Measurements from ENCODE around the gene INSC.
A peak's percentile ranks its signal among the peaks of the same experiment; 100 is the strongest.

The INSC gene

DNA sequence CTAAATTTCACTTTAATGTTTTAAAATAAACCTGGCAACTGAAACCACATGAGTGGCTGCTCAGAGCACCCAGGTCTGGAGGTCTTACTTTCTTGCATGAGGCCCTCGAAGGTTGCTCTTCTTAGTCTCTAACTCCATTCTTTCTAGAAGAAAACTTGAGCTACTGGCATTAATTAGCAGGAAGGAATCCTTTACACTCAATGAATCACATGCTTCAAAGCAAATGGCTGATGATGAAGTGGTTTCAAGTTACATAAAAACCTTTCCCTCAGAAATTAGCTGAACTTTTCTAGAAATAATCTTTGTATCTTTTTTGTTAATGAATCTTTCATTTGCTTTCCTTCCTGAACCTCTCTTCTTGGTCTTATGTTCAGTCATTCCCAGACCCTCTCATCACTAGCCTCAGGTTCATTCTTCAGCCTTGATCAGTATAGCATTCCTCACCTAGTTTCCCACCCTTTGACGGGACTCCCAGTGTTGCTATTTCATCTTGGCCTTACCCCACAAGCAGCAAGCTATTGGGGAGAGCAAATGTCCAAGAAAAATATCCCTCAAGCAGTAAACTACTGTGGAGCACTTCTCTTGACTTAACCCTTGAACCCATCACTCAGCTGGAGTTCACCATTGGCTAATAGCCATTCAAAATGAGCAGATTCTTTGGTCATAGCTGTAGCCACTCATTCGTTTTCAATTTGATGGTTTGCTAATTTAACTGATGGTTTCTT, 75.1 kb downstream of the INSC start:
- DNase-seq, result no peak

DNA sequence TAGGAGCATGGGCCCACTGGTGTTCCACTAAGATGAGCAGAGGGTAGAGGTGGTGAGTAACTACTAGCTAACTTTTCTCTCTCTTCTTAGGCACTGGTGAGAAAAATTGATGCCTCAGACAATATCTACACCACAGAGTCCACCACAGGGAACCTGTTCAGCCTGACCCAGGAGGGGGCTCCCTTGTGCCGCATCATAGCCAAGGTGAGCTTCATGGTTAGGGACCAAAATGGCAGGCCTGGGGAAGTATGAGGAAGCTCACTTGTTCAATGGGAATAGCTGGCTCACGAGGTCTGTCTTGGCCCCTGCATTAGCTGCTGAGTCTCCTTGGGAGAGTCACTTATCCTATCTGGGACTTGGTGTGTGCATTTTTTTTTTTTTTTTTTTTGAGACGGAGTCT, 75.9 kb downstream of the INSC start:
- no peak for DNase-seq

DNA sequence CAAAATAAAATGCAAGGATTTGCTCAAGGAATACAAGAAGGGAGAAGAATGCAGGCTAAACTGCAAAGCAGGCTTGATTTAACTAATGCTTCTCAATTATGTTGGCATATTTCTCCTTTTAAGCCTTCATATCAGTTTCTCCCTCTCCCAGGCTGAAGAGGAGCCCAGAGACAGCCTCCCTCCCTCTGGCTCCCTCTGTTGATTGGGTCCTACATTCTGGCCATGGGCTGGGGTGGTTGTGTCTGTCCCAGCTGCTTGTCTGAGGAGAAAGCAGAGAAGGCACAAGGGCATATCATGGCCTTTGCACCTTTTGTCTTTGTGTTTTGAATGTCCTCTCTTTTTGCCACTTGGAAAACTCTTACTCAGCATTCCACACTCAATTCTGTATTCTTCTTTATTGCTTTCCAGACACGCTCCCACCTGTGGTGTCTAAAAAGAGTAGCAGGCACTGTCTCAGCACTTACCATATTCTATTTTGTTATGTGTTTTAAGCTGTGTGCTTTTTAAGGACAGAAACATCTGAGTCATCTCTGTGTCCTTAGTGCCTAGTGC, 77.4 kb downstream of the INSC start:
- DNase-seq, result no peak

DNA sequence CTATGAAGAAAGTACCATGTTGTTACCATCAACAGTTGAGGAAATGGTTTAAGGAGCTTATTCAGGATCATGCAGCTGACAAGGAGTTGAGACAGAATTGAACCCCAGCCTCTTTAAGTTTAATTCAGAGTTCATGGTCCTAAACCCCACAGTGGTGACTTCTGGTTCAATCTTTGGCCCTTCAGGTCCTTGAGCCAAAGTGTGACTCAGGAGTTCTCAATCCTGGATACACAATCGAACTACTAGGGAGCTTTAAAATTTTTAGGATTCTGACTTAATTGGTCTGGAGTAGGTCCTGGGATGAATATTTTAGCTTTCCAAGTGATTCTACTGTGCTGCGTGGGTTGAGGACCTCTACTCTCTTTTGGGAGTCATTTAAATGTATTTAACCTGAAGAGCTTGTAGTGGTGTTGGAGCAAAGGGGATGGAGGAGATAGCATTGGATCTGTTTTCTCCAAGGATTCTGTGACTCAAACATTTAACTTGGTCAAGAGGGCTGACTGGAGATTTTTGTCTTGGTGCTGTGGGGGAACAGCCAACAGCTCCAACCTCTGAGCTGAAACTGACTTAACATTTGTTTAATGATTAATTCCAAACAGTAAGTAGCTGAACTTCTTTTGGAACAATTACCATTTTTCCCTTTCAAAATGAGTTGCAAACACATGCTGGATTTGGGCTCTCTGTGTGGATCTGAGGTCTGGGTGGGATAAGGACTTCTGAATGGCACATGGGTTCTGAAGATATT, 80.1 kb downstream of the INSC start:
- DNase-seq, result no peak

DNA sequence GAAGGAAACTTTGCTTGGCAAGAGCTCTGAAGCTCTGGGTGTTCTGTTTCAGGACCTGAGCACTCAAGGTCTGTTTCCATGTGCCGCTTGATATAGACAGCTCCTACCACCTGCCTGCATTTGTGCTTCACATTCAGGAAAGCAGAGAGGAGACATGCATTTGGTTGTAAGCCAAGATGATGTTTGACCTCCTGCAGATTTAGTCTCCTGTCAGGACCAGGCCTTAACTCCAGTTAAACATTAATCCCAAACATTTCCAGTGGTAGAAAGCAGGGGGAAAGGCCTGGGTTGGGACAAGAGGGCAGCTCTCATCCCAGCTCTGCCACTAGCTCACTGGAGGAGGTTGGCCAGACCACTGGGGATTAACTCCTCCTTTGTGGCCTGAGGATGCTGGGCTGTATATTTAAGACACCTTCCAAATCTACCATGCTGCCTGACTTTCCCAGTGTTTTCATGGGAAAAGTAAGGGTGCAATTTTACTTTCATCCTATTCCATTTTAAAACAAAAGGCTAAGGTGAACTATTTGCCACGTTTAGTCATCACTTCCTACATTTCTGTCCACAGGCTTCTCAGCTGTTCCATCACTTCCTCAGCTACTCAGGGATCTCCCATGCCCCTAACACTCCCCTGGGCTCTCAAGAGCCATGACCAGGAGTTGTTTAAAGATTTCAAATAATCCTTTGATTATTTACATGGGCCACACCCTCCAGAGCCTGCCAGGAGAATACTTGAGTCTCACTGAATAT, 80.9 kb downstream of the INSC start:
- no peak for DNase-seq

DNA sequence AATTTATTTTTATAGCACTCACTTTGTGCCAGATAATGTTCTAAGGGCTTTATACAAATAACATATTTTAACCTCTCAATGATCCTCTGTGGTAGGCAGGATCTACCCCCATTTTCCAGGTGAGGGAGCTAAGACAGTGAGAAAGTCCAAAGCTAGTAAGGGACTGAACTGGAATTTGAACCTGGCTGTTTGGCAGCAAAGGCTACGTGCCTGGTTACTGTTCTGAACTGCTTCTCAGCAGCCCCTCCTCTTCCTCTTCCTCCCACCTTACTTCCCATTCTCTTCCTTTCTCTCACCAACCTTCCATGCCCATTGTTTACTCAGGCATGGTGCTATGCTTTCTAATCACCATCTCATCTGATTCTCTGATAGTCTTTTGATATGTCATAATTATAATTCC, 82.0 kb downstream of the INSC start:
- no peak for DNase-seq

DNA sequence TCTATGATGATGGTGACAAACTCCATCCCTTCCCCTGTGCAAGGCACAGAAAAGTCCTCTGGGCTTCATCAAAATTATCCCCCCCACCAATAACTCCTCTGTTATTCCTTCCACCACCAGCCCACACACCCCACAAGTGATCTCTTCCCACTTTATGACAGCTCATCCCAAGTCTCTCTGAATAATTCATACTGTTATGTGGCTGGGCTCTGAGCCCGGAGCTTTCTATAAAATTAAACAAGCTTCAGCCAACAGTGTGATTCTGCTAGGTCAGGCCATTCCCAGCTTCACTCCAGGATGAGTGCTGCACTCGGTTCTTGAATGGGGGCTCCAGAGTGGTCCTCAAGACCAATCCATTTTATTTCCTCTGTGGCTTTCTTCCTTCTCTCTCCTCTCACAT, 83.0 kb downstream of the INSC start:
- DNase-seq, result no peak

DNA sequence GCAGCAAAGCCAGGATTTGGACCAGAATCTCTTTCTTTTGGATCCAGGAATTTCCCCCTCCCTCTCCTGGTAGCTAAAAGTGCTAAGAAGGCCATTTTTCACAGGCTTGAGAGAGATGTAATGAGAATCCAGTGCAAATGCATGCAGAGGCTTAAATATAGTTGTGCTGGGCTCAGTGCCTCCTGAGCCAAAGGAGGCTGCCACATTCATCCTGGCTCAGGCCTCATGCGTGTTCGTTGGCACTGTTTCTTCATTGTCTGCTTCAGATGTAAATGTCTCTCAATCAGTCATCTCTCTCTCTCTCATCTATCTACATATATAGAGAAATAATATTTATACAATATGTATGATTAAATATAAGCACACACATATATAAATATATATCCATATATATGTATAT, 83.6 kb downstream of the INSC start:
- DNase-seq, result no peak

DNA sequence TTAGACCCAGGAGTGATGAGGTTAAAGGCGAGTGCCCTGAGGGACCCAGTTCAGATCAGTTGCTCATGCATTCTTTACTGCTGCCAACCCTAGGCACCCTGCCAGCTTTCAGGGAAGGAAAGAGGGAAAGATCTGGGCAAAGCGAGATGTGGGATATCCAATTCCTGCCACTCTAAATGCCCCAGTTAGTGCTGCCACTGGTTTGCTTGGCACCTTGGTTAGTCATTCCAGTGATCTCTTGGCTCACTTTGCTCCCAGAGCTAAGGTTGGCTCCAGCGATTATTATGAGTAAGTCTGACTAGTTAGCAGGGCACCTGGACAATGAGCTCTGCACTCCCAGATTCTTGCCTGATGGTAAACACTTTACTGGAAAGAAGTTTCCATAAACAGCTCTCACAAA, 85.0 kb downstream of the INSC start:
- DNase-seq, result no peak

DNA sequence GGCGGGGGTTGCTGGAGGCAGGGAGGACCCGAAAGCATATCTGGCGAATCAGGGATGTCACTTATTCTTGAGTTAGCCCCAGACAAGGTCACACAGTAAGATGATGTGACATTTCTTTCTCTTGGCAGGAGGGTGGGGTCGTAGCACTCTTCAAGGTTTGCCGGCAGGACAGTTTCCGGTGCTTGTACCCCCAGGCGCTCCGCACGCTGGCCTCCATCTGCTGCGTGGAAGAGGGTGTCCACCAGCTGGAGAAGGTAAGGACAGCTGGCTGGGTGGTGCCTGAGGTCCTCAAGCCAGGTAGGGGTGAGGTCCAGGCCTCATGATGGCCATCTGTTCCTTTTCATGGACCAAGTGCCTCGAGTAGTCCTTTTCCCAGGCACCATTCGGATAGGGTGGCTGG, 86.0 kb downstream of the INSC start:
- no peak for DNase-seq

DNA sequence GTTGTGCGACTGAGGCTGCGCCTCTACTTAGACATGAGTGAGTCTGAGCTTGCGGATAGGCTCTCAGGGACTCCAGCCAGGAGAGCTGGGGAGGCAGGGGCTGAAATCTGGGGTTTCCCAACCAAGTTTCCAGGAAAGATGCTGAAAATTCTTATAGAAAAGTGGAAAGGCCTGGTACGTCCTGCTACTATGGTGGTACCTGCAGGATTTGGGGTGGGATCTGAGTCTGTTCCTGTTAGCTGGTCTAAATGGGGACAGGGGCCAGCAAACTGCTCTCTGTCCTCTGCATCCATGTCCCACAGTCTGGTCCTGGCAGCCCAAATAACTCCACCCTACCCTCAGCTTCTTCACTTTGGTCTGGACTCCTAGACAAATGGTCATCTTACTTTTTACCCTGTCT, 86.9 kb downstream of the INSC start:
- no peak for DNase-seq

DNA sequence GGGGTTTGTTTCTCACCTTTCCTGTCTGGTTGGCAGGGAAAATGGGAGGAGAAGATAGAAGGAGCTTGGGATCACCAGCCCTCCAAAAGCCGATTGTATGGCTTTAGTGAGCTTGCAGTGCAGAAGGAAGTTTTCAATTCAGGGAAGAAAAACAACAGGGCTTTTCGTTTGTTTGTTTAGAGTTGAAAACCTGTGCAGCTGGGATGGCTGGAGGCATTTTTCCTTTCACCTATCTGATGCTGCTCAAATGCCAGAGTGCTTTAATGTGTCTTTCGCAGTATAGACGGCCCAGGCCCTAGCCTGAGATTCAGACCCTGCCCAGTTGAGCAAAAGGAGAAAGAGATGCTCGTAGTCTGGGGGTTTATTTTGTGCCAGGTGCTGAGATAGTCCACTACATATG, 87.9 kb downstream of the INSC start:
- DNase-seq, result no peak

DNA sequence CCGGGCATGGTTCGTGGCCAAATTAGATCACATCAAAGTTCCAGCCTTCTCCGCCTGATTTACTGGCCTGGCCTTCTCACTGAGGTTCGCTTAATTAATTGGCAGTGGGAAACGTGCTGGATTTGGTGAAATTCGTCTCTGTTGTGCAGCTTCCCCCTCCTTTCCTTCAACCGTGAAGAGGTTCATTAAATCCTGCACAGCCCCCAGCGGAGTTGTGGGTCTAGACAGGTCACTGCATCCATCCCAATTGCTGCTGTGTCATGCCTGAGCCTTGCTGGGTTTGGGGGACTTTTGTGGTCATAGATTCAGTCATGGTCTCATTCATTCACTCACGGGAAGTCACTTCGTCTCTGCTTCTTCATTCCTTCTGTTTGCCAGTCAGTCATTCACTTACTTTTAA, 90.0 kb downstream of the INSC start:
- no peak for DNase-seq

DNA sequence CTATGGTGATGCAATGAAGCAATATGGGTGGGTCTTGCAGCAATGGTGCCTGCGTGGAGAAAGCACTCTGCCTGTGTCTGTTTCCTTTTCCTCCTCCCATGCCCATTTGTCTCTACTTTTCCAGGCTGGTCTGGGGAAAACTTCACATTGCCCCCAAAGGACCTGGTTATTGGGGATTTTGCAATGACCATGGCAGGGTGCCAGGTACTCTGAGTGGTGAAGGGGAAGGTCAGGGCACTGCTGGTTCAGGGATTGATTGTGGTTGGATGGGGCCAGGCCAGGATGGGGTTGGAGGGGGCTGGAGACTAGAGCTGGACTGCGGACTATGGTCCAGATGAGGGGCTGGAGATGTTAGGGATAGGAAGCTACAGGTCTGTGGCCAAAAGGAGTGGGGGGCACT, 92.1 kb downstream of the INSC start:
- DNase-seq, result no peak

DNA sequence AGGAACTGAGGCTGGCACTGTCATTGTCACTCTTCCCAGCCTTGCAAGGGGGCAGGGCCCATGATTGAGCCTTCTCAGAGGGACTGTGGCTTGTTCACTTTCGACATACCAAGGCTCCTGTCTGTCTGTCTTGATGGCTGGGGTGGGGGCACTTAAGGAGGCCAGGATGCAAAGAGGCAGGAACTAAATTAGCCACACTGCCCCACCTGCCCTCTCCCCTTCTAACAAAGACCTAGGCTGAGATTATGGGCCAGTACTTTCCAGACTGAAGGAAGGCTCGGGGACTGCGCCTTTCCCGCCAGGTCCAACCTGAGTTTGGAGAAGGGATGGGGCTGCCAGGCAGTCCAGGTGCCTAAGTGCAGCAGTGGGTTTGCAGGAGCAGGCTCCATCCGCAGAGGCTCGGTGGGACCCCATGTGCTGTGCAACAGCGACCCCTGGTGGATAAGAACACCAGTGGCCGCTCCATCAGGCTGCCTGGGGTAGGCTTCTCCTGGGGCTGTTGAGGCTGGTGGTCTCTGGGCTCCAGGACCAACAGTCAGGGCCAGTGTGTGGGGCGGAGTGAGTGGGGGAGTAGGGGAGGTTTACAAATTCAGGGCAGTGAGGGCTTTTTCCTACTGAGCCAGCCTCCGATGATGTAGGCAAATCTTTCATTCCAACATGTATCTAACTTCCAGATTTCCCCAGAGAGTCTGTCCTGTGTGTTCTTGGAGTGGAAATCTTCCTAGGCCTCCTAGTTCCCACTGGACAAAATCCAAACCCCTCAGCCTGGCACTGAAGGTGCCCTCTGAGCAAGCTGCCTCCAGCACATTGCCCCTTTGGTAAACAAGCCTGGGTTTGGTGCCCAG, 93.9 kb downstream of the INSC start:
- DNase-seq, result peak; percentile 63

DNA sequence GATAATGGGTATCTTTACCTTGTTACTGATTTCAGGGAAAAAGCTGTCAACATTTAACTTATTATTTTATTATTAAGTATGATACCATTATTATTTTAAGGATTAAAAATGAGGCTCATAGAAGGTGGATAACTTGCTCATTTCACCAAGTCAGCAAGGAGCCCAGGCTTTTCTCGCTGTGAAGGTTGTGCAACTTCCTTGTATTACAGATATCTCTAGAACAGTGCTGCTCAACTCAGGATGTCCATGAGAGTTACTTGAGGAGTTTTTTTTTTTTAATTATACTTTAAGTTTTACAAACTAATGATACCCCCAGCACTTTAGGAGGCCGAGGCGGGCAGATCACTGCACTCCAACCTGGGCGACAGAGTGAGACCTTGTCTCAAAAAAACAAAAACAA, 98.2 kb downstream of the INSC start:
- DNase-seq, result no peak

DNA sequence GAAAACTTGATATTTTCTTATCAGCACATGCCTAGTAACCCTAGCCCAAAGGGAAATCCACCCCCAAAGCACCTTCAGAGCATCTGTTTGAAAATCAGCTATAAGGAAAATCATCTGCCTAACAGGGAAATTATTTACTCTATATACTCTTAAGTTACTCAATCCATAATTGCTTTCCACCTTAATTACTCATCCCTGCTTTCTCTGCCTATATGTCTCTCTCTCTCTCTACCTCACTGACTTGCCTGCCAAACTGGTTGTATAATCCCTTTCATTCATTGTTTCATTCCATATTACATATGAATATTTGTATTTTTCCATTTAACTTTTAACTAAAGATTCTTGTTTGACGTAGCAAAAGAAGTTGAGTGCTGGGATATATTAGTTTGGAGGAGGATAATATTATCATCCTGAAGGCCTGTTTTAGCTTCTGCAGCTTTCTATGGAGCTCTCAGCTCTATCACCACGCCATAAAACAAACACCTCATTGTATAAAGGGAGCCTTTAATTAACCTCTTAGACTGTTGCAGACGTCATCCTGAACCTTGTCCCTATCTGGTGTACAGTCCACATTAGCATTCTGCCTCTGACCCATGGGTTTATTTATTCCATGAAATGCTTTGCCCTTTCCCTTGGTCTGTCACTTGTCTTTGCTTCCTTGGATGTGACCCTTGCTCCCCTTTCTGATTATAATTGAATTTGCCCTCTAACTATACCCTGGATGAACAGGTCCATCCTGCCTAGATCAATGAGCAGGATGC, 98.9 kb downstream of the INSC start:
- no peak for DNase-seq

DNA sequence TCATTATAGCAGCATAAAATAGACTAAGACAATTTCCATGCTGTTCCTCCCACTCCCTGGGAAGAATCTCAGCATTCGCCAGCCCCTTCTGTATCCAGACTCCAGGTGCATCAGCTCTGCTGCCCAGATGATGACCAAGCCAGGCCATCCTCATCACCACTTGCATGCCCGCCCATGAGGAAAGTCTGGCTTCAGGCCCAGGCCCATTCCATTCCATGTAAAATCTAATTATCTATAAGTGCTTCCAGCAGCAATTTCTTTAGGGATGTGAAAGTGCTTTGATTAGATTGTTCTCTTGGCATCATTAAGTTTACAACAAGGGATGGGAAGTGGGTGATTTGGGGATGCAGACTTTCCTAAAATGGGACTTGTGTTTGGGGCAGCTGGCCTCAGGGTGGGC, 100.3 kb downstream of the INSC start:
- DNase-seq, result no peak

DNA sequence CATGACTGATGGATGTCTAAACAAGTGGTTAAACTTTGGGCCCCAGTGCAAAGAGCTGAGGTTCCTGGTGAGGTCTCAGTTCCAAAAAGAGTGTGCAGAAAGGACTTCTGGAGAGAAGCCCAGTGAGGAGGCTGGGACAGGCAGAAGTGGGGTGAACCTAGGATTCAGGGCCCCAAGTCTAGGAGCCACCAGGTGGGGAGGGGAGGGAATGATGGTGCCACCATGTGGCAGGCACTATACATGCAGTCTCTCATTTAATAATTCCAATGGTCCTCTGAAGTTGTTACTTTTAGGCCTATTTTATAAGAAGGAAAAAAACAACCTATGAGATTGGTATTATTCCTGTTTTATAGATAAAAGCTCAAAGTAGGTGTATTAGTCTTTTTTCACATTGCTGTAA, 102.0 kb downstream of the INSC start:
- no peak for DNase-seq

DNA sequence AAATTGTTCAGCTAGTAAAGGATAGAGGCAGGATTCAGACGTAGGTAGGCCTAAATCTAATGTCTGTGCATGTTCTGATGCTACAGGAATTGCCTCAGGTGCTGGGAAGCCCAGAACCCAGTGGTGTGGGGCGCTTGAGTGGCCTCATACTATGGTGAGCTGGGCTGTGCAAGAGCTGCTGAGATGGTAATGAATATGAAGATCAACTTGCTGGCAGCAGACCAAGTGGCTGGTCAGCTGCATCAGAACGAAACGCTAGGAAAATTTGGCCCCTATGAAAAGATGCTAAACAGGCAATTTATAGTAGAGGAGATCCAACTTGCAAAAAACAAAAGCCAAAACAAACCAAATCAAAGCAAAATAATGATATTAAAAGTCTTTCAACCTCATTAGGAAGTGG, 102.7 kb downstream of the INSC start:
- DNase-seq, result no peak

DNA sequence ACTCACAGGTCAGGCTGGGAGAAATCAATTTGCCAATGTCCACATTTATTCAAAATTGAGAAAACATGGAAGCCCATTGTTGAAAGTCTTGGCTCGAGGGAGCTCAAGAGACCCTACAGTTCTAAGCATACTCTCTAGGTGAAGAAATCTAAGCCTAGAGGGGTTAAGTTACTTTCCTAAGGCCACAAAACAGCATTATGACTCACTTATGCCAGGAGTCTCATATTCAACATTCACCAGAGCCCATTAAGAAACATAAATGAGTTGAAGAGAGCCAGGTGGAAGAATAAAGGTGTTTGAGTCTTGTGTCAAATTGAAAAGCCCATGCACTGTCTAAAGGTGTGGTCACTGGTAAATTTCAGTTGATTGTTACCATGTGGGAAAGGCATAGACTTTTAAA, 108.1 kb downstream of the INSC start:
- no peak for DNase-seq

DNA sequence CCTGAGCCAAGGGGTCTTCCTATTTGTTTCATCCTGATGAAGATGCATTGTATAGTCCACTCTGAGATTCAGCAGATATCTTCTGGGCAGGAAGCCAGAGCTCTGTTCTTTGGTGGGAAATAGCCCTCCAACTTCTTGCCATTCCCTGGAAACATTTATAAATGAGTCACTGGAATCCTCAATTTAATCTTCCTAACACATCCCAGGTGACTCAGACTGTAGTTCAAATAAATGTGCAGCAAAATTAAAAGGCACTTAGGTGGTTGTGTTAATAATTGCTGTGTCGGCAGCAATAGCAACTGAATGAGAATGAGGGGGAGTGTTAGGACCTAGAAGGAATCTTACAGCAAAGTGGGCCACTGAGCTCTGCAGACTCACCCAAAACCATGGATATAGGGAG, 108.6 kb downstream of the INSC start:
- no peak for DNase-seq
